ENCODE measurements around the gene ASPN.

ASPN gene

DNA sequence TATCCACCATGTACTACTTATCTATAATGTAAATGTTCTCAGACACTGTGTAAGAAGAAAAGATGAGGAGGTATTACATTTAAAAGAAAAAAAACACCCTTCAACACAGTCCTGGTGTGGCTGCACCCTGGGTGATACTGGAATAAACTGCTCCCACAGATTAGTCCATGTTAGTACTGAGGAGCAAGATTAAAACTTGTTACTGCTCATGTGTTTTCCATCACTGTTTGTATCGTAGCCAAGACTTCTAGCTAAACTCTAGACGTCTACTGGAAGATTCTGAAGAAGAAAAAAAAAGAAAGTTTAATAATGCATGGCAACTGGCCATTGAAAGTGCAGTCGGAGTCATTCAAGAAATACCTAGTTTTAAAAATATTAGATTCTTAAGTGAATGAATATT is at the start of gene ASPN:
Gene ASPN, minus strand, starts transcription at position 178 of the 400 bp plus-strand sequence.
- TF ChIP-seq MYC (IDR thresholded peaks at IDR 0.05; ENCODE audit: low read depth, low read length) (no peak), POLR2A (IDR thresholded peaks at IDR 0.05; ENCODE audit: extremely low read depth, insufficient read length) (no peak)
- TF ChIP-seq, protein P1, sequence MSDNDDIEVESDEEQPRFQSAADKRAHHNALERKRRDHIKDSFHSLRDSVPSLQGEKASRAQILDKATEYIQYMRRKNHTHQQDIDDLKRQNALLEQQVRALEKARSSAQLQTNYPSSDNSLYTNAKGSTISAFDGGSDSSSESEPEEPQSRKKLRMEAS (IDR thresholded peaks at IDR 0.05; ENCODE audit: low read depth, low read length) = no peak
- TF ChIP-seq, protein P2, sequence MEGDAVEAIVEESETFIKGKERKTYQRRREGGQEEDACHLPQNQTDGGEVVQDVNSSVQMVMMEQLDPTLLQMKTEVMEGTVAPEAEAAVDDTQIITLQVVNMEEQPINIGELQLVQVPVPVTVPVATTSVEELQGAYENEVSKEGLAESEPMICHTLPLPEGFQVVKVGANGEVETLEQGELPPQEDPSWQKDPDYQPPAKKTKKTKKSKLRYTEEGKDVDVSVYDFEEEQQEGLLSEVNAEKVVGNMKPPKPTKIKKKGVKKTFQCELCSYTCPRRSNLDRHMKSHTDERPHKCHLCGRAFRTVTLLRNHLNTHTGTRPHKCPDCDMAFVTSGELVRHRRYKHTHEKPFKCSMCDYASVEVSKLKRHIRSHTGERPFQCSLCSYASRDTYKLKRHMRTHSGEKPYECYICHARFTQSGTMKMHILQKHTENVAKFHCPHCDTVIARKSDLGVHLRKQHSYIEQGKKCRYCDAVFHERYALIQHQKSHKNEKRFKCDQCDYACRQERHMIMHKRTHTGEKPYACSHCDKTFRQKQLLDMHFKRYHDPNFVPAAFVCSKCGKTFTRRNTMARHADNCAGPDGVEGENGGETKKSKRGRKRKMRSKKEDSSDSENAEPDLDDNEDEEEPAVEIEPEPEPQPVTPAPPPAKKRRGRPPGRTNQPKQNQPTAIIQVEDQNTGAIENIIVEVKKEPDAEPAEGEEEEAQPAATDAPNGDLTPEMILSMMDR (IDR thresholded peaks at IDR 0.05; ENCODE audit: low read depth, low read length) = no peak
- DNase-seq (ENCODE audit: low read depth) = no peak
- no peak within 1 kb of the TSS for H3K4me3 ChIP-seq (ENCODE audit: low read depth, low read length)

DNA sequence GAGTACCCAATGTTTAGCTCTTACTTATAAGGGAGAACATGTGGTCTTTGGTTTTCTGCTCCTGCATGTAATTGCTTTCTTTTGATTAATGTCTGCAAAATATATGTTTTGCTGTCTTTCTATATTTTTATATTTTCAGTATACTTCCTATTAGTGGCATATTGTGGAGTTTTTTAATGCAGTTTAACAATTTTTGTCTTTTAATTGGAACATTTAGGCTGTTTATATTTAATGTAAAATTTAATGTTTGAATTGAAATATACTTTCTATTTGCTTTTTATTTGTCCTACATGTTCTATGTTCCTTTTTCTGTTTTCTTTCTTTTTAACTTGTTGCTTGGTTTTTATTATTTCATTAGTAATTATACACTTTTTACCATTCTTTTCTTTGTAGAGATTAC is 48.6 kb upstream of the ASPN start:
- no peak for DNase-seq (ENCODE audit: low read depth)
- TF ChIP-seq POLR2A (IDR thresholded peaks at IDR 0.05; ENCODE audit: extremely low read depth, insufficient read length) = no peak
- H3K4me3 ChIP-seq (ENCODE audit: low read depth, low read length) = no peak overlapping the region

DNA sequence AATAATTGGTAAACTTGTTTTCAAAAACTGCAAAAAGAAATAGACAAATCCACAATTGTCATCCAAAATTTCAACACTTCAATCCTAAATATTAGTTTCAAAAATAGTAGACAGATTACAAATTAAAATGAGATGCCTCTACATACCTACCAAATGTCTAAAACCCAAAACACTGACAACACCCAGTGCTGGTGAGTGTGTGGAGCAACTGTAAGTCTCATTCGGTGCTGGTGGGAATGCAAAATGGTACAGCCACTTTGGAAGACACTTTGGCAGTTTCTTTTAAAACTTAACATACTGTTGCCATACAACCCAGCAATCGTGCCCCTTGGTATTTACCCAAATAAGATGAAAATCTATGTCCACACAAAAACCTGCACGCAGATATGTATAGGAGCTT is 46.8 kb upstream of the ASPN start:
- H3K4me3 ChIP-seq (ENCODE audit: low read depth, low read length) = no peak overlapping the region
- DNase-seq (ENCODE audit: low read depth) = no peak
- TF ChIP-seq POLR2A (IDR thresholded peaks at IDR 0.05; ENCODE audit: extremely low read depth, insufficient read length) = no peak
- TF ChIP-seq, protein P2 (IDR thresholded peaks at IDR 0.05; ENCODE audit: low read depth, low read length) = no peak
- TF ChIP-seq, protein P1 (IDR thresholded peaks at IDR 0.05; ENCODE audit: low read depth, low read length) = no peak
- TF ChIP-seq MYC (IDR thresholded peaks at IDR 0.05; ENCODE audit: low read depth, low read length) = no peak

DNA sequence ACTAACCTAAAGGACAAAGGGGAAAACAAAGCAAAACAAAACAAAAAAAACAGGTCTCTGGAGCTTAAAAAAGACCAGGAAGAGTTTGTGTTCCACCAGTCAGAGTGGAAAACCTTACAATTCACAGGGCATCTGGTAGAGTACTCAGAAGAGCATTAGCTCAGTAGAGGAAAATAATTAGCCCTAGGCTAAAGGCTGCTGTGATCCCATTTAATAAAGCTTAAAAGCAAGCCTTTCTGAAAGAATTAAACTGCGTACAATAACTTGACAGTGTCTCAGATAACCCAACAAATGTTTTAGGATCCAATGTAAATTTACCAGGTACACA is 46.2 kb upstream of the ASPN start:
- no peak for DNase-seq (ENCODE audit: low read depth)
- H3K4me3 ChIP-seq (ENCODE audit: low read depth, low read length) = no peak overlapping the region
- TF ChIP-seq, protein P1 (IDR thresholded peaks at IDR 0.05; ENCODE audit: low read depth, low read length) = no peak
- TF ChIP-seq MYC (IDR thresholded peaks at IDR 0.05; ENCODE audit: low read depth, low read length) (no peak), POLR2A (IDR thresholded peaks at IDR 0.05; ENCODE audit: extremely low read depth, insufficient read length) (no peak)
- TF ChIP-seq, protein P2 (IDR thresholded peaks at IDR 0.05; ENCODE audit: low read depth, low read length) = no peak

DNA sequence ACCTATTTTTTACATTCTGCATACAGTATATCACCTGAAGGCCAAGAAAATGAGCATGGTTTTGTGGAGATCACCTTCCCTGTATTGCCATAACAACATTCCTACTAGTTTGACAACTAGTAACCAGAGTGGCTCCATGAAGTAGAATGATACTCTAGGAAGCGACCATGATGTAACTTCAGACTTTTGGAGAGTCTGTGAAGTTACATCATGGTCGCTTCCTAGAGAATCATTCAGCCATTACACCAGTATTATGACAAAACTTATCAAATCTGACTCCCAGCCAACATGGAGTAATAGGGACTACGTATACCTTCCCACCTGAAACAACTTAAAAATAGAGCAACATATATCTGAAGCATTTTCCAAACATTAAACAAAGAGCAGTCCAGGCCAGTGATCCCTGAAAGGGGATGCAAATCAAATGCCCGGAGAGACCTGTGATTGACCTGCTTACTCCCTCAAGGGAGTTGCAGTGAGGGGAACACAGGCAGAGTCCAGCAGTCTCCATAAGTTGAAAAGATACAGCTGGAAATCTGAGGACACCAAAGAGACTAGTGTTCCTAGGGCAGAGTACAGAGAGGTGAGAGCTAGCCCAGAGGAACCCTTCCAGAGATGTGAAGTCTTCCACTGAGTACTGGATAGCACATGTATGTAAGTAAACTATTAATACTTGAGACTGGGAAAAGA is 45.7 kb upstream of the ASPN start:
- TF ChIP-seq, protein P1 (IDR thresholded peaks at IDR 0.05; ENCODE audit: low read depth, low read length) = no peak
- TF ChIP-seq MYC (IDR thresholded peaks at IDR 0.05; ENCODE audit: low read depth, low read length) (no peak), POLR2A (IDR thresholded peaks at IDR 0.05; ENCODE audit: extremely low read depth, insufficient read length) (no peak)
- TF ChIP-seq, protein P2 (IDR thresholded peaks at IDR 0.05; ENCODE audit: low read depth, low read length) = no peak
- DNase-seq (ENCODE audit: low read depth) = no peak
- H3K4me3 ChIP-seq (ENCODE audit: low read depth, low read length) = no peak overlapping the region

DNA sequence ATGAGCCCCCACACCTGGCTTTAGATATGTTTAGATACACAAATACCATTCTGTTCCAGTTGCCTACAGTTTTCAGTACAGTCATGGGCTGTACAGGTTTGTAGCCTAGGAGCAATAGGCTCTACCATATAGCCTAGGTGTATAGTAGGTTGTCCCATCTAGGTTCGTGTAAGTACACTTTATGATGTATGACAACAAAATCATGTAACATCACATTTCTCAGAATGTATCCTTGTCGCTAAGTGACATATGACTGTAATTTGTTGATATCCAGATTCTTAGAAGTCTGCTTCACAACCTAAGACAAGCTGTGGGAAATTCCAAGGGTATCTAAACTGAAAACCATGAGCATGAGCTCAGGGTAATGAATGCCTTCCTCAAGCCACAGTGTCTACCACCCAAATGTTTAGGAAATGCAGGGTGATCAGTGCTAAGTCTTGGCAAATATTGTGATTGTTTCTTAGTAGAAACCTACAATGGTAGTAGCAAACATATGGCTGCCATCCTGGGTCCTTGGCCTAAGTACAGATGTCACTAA is 45.1 kb upstream of the ASPN start:
- no peak overlapping the region for H3K4me3 ChIP-seq (ENCODE audit: low read depth, low read length)
- no peak for TF ChIP-seq MYC (IDR thresholded peaks at IDR 0.05; ENCODE audit: low read depth, low read length)
- TF ChIP-seq POLR2A (IDR thresholded peaks at IDR 0.05; ENCODE audit: extremely low read depth, insufficient read length) = no peak
- TF ChIP-seq, protein P1 (IDR thresholded peaks at IDR 0.05; ENCODE audit: low read depth, low read length) = no peak
- TF ChIP-seq, protein P2 (IDR thresholded peaks at IDR 0.05; ENCODE audit: low read depth, low read length) = no peak
- DNase-seq (ENCODE audit: low read depth) = no peak

All from NB4 (cell line).